ENCODE results near the gene UXS1. TPM values are rescaled to one million over a fixed set of nuclear protein-coding genes. Genes with fewer than 3 reads are reported as not detected.
A peak's percentile ranks its signal among the peaks of the same experiment; 100 is the strongest.

Gene UXS1
- total and polyA plus RNA-seq, 3 experiments from 2014 or later = 47.2 to 76.1 (median 51.6) TPM

DNA sequence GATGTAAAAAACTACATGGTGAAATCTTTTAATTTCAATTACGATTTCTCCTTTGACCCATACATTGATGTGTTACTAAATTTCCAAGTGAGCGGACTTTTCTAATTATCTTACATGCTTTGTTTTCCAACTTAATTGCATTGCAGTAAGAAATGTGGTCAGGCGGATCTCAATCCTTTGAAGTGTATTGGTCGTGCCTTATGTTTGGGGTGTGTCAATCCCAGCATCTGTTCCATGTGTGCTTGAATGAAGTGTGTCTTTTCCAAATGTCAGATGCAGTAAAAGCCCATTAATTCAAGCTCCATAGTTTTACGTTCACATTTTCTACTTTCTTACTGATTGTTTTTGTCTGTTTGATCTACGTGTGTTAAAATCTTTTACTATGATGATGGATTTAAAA, 113.1 kb downstream of the UXS1 start:
- H3K4me1 ChIP-seq (ENCODE audit: insufficient read depth, low read length) = peaks cover 35% of the 10 kb centered on the region
- H3K9me3 ChIP-seq (ENCODE audit: low read length) = no peaks in the 10 kb centered on the region
- H3K4me1 Mint-ChIP-seq = peaks cover 26 to 46% (median 46%) of the 10 kb centered on the region in 3 donors
- ChIA-PET CTCF (interaction anchor here (0.8 kb wide), 1 partner anchor 13 kb away, joined by 3 read pairs; no protein-coding TSS in a partner anchor), POLR2A (no interaction called here)
- no peaks in the 10 kb centered on the region for H3K27me3 ChIP-seq (ENCODE audit: insufficient read depth, low read length, poor library complexity, severe bottlenecking)
- H3K27me3 Mint-ChIP-seq = no peaks in the 10 kb centered on the region
- no peaks in the 10 kb centered on the region for H3K9me3 Mint-ChIP-seq
- H3K27ac Mint-ChIP-seq = peak overlapping the region in 1 of 8 donors; percentile 37
- no peak overlapping the region for H3K4me3 ChIP-seq (ENCODE audit: low read length)
- no peaks in the 10 kb centered on the region for H3K36me3 ChIP-seq (ENCODE audit: insufficient read depth, low read length)
- no peaks in the 10 kb centered on the region for H3K36me3 Mint-ChIP-seq
- H3K4me3 Mint-ChIP-seq = no peak overlapping the region
- H3K27ac ChIP-seq (ENCODE audit: low read depth, low read length) = no peak overlapping the region
- no peak for DNase-seq

DNA sequence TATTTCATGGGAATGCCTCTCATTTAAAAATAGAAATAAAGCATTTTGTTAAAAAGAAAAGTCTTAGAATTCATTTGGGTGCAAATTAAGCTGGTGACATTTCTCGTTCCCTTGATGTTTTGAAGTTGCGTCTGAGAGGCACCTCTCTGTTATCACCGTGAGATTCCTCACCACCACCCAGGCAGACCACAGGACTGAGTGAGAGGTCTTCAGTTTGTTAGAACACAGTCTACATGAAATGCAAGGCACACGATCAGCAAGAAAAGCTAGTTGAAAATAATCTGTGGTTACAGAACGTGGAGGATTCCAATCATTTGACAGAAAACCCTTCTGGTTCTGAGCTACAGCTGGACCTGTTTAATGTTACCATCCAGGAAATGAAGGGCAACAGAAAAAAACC, 116.0 kb downstream of the UXS1 start:
- ChIA-PET POLR2A (no interaction called here), CTCF (no interaction called here)
- peak in 1 of 5 donors; percentile 49 for DNase-seq
- no peaks in the 10 kb centered on the region for H3K36me3 Mint-ChIP-seq
- peaks cover 3% of the 10 kb centered on the region in 2 donors for H3K27me3 Mint-ChIP-seq
- H3K4me3 Mint-ChIP-seq = peak overlapping the region in 3 of 7 donors; percentile 24 to 68 (median 34)
- H3K27ac ChIP-seq (ENCODE audit: low read depth, low read length) = no peak overlapping the region
- no peaks in the 10 kb centered on the region for H3K9me3 ChIP-seq (ENCODE audit: low read length)
- H3K4me1 ChIP-seq (ENCODE audit: insufficient read depth, low read length) = peaks cover 15% of the 10 kb centered on the region
- H3K27ac Mint-ChIP-seq = peak overlapping the region in 5 of 8 donors; percentile 23 to 87 (median 75)
- H3K4me3 ChIP-seq (ENCODE audit: low read length) = no peak overlapping the region
- H3K4me1 Mint-ChIP-seq = peaks cover 15 to 31% (median 30%) of the 10 kb centered on the region in 3 donors
- no peaks in the 10 kb centered on the region for H3K27me3 ChIP-seq (ENCODE audit: insufficient read depth, low read length, poor library complexity, severe bottlenecking)
- no peaks in the 10 kb centered on the region for H3K36me3 ChIP-seq (ENCODE audit: insufficient read depth, low read length)
- no peaks in the 10 kb centered on the region for H3K9me3 Mint-ChIP-seq

DNA sequence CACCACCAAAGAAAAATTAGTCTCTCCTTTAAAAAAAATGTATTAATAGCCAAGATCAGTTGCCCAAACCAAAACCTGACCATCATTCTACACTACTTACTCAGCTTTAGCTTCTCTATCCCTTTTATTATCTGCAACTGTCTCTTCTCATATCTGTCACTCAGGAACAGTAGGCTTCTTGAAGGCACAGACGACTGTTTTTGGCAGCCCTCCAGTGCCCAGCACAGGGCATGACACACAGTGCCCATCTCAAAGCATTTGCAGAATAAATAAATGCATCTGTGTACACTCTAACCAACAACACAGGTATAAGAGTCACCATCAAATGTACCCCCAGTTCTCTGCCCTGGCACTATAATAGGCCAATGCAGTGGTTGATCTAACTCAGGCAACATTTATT, 117.2 kb downstream of the UXS1 start:
- H3K36me3 Mint-ChIP-seq = no peaks in the 10 kb centered on the region
- H3K4me1 Mint-ChIP-seq = peaks cover 15 to 31% (median 30%) of the 10 kb centered on the region in 3 donors
- no peaks in the 10 kb centered on the region for H3K27me3 ChIP-seq (ENCODE audit: insufficient read depth, low read length, poor library complexity, severe bottlenecking)
- H3K9me3 ChIP-seq (ENCODE audit: low read length) = no peaks in the 10 kb centered on the region
- H3K9me3 Mint-ChIP-seq = no peaks in the 10 kb centered on the region
- DNase-seq = no peak
- no peak overlapping the region for H3K4me3 Mint-ChIP-seq
- ChIA-PET CTCF (no interaction called here), POLR2A (no interaction called here)
- H3K36me3 ChIP-seq (ENCODE audit: insufficient read depth, low read length) = no peaks in the 10 kb centered on the region
- H3K27me3 Mint-ChIP-seq = peaks cover 3% of the 10 kb centered on the region in 2 donors
- peaks cover 15% of the 10 kb centered on the region for H3K4me1 ChIP-seq (ENCODE audit: insufficient read depth, low read length)
- H3K27ac Mint-ChIP-seq = peak overlapping the region in 4 of 8 donors; percentile 12 to 70 (median 40)
- H3K4me3 ChIP-seq (ENCODE audit: low read length) = no peak overlapping the region
- H3K27ac ChIP-seq (ENCODE audit: low read depth, low read length) = no peak overlapping the region

DNA sequence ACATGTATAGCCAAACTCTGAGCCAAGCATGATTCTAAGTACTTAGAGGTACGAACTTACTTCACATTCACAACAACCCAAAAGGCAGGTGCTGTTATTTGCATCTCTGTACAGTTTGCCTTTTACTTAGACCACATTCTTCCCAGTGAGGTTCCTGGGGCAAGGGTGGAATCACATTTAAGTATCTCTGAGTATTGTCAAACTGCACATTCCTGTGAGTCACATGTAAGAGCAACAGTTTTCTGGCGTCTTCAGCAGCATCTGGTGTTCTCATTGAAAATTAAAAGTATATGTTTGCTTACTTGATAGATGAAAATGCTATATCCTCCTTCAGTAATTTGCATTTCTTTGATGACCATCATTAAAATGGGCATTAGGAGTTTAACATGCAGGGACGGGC, 119.1 kb downstream of the UXS1 start:
- Mint-ChIP-seq H3K36me3 (no peaks in the 10 kb centered on the region), H3K9me3 (no peaks in the 10 kb centered on the region), H3K4me1 (peaks cover 12 to 26% (median 22%) of the 10 kb centered on the region in 3 donors), H3K27ac (no peak overlapping the region), H3K4me3 (no peak overlapping the region), H3K27me3 (peaks cover 4 to 6% of the 10 kb centered on the region in 2 donors)
- Histone ChIP-seq H3K36me3 (ENCODE audit: insufficient read depth, low read length) (no peaks in the 10 kb centered on the region), H3K27ac (ENCODE audit: low read depth, low read length) (no peak overlapping the region), H3K4me3 (ENCODE audit: low read length) (no peak overlapping the region), H3K4me1 (ENCODE audit: insufficient read depth, low read length) (peaks cover 15% of the 10 kb centered on the region), H3K27me3 (ENCODE audit: insufficient read depth, low read length, poor library complexity, severe bottlenecking) (no peaks in the 10 kb centered on the region), H3K9me3 (ENCODE audit: low read length) (no peaks in the 10 kb centered on the region)
- ChIA-PET POLR2A (no interaction called here), CTCF (no interaction called here)
- no peak for DNase-seq

DNA sequence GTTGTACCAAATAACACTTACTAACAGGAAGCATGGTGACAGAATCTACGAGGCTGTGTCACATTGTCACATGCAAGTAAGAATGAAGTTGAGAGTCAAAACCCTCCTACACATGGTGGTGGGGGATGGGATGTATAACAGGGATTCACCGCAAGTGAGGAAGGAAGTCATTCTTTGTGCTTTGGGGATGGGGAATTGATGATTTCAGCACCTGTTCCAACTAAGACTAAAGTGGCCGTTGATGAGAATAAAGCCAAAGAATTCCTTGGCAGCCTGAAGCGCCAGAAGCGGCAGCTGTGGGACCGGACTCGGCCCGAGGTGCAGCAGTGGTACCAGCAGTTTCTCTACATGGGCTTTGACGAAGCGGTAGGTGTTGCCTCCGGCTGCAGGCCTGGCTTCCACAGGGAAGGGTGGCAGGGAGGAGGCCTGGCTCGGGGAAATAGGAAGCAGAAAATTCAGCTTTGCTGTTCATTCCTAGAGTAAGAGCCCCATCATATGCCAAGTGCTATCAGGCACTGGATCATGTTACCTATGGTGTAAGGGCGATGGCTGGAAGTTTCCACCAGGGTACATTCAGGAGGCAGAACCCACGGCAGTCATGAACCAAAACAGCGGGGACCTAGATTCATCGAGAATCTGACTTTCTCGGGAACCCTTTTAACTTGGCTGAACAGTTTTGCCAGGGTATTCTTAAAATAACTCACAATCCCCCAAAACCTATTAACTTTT, 120.3 kb downstream of the UXS1 start:
- H3K27ac ChIP-seq (ENCODE audit: low read depth, low read length) = no peak overlapping the region
- H3K4me1 ChIP-seq (ENCODE audit: insufficient read depth, low read length) = peaks cover 14% of the 10 kb centered on the region
- no peaks in the 10 kb centered on the region for H3K27me3 ChIP-seq (ENCODE audit: insufficient read depth, low read length, poor library complexity, severe bottlenecking)
- H3K36me3 ChIP-seq (ENCODE audit: insufficient read depth, low read length) = no peaks in the 10 kb centered on the region
- Mint-ChIP-seq H3K4me1 (peaks cover 12 to 27% (median 18%) of the 10 kb centered on the region in 3 donors), H3K9me3 (no peaks in the 10 kb centered on the region), H3K4me3 (no peak overlapping the region), H3K36me3 (no peaks in the 10 kb centered on the region), H3K27ac (no peak overlapping the region), H3K27me3 (peaks cover 6 to 10% of the 10 kb centered on the region in 2 donors)
- H3K4me3 ChIP-seq (ENCODE audit: low read length) = no peak overlapping the region
- POLR2A ChIA-PET = no interaction called here
- no peaks in the 10 kb centered on the region for H3K9me3 ChIP-seq (ENCODE audit: low read length)
- CTCF ChIA-PET = no interaction called here
- no peak for DNase-seq

DNA sequence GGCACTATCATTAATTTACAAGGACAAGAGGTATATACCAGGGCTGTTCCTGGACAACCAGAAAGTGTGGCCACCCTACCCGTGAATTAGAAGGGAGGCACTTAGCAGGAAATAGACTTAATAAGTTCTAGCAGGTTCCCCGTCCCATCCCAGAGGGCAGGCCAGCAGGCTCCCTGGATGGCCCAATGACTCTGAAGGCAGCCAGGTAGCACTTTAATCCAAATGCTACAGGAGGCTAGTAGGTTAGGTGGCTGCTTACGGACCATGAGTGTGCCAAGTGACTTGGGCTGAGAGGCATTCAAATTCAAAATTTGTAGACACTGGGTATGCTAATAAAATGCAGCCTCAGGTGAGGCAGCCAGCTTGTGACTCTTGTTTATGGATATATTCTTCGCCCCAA, 123.9 kb downstream of the UXS1 start:
- ChIA-PET POLR2A (interaction anchor here (1.0 kb wide), 1 partner anchor 13 kb away, joined by 3 read pairs; no protein-coding TSS in a partner anchor), CTCF (interaction anchor here (1.0 to 1.5 kb wide), 2 partner anchors 13 to 27 kb away, joined by 3 to 8 read pairs; no protein-coding TSS in a partner anchor)
- Mint-ChIP-seq H3K4me3 (no peak overlapping the region), H3K27me3 (peaks cover 13 to 14% of the 10 kb centered on the region in 2 donors), H3K9me3 (no peaks in the 10 kb centered on the region), H3K4me1 (peaks cover 10 to 24% (median 10%) of the 10 kb centered on the region in 3 donors), H3K27ac (no peak overlapping the region), H3K36me3 (peaks cover 0 to 4% (median 0%) of the 10 kb centered on the region in 3 donors)
- no peak for DNase-seq
- Histone ChIP-seq H3K4me1 (ENCODE audit: insufficient read depth, low read length) (peaks cover 6% of the 10 kb centered on the region), H3K27me3 (ENCODE audit: insufficient read depth, low read length, poor library complexity, severe bottlenecking) (no peaks in the 10 kb centered on the region), H3K4me3 (ENCODE audit: low read length) (no peak overlapping the region), H3K27ac (ENCODE audit: low read depth, low read length) (no peak overlapping the region), H3K9me3 (ENCODE audit: low read length) (no peaks in the 10 kb centered on the region), H3K36me3 (ENCODE audit: insufficient read depth, low read length) (no peaks in the 10 kb centered on the region)

DNA sequence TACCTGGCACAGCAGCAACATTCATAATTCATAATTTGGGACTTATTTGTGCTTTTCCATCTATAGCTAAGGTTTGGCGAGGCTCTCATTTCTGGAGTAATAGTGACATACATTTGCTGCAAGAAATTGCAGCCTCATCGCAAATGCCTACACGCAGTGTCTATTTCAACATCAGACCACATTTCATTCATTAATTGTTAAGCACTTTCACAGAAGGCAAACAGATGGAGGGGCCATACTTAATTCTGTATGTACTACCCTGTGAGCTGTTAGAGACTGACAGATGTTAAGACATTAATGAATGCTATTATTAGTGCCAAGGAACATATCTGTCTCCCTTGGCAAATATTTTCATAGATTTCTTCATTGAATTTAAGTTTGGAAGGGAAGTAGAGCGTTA, 125.7 kb downstream of the UXS1 start:
- Histone ChIP-seq H3K9me3 (ENCODE audit: low read length) (no peaks in the 10 kb centered on the region), H3K4me1 (ENCODE audit: insufficient read depth, low read length) (peaks cover 6% of the 10 kb centered on the region), H3K27ac (ENCODE audit: low read depth, low read length) (no peak overlapping the region), H3K27me3 (ENCODE audit: insufficient read depth, low read length, poor library complexity, severe bottlenecking) (no peaks in the 10 kb centered on the region), H3K4me3 (ENCODE audit: low read length) (no peak overlapping the region), H3K36me3 (ENCODE audit: insufficient read depth, low read length) (no peaks in the 10 kb centered on the region)
- Mint-ChIP-seq H3K4me3 (no peak overlapping the region), H3K9me3 (no peaks in the 10 kb centered on the region), H3K27ac (no peak overlapping the region), H3K4me1 (peaks cover 15 to 28% (median 17%) of the 10 kb centered on the region in 3 donors), H3K27me3 (peaks cover 11 to 15% of the 10 kb centered on the region in 2 donors), H3K36me3 (peaks cover 0 to 4% (median 0%) of the 10 kb centered on the region in 3 donors)
- ChIA-PET POLR2A (no interaction called here), CTCF (interaction anchor here (1.1 kb wide), 1 partner anchor 13 kb away, joined by 3 read pairs; no protein-coding TSS in a partner anchor)
- no peak for DNase-seq

DNA sequence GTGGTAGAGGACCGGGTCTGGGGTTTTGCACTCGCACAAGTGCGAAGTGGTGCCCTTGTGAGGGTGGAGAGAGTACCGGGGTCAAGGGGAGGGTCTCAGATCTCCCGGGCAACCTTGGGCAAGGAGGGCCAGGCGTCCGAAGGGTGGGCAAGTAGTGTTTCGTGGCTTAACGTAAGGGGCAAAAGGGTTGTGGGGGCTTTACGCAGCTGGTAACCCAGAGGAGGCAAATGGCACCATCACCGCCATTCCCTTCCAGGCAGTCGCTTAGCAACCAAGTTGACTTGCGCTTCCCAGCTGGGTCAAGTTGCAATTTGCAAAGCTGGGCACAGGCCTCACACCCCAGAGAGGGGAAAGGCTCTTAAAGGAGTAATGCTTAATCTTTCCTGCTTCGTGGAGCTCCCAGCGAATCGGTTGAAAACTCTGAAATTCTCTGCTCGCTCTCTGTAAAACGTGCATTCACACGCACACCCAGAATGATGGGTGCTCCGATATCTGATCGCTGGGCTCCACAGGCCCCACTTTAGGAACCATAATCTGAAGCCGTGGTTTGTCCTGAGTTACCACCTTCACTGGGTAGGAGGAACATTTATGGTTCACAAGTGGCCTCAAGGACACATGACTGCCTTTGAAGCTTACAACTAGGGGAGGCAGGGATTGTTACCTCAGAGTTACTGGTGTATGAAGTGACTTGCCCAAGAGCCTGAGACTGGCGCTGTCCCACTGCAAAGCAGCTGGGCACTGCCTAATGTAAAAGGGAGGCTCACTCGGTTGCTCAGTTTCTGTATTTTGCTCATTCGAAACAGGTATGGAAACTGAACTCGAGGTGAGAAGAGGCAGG, 127.9 kb downstream of the UXS1 start:
- H3K4me3 ChIP-seq (ENCODE audit: low read length) = peak overlapping the region; percentile 27

More for the DNA sequence above, 127.9 kb downstream of the UXS1 start:
- CTCF ChIA-PET = no interaction called here
- Mint-ChIP-seq H3K27ac (peak overlapping the region in 6 of 8 donors; percentile 30 to 64 (median 50)), H3K27me3 (peaks cover 11 to 15% of the 10 kb centered on the region in 2 donors), H3K36me3 (peaks cover 0 to 4% (median 0%) of the 10 kb centered on the region in 3 donors), H3K4me3 (peak overlapping the region; percentile 16 to 77 (median 66)), H3K9me3 (no peaks in the 10 kb centered on the region), H3K4me1 (peaks cover 14 to 26% (median 17%) of the 10 kb centered on the region in 3 donors)
- DNase-seq = no peak
- peaks cover 6% of the 10 kb centered on the region for H3K4me1 ChIP-seq (ENCODE audit: insufficient read depth, low read length)
- H3K36me3 ChIP-seq (ENCODE audit: insufficient read depth, low read length) = no peaks in the 10 kb centered on the region
- H3K9me3 ChIP-seq (ENCODE audit: low read length) = no peaks in the 10 kb centered on the region
- no peaks in the 10 kb centered on the region for H3K27me3 ChIP-seq (ENCODE audit: insufficient read depth, low read length, poor library complexity, severe bottlenecking)
- POLR2A ChIA-PET = interaction anchor here (1.1 kb wide), 1 partner anchor 274 kb away, joined by 4 read pairs; no protein-coding TSS in a partner anchor
- H3K27ac ChIP-seq (ENCODE audit: low read depth, low read length) = no peak overlapping the region
